MCF 10A (cell line): ENCODE results near the gene SETD3. TPM values are rescaled to one million over a fixed set of nuclear protein-coding genes. Genes with fewer than 3 reads are reported as not detected.

Source experiments
- BruUV-seq: library from RNA; stranded (reverse); fragments of 400-500 nt; replicated peaks from 2 replicates; lab custom pipeline; 2021; lab: Mats Ljungman, UMichigan
- CTCF ChIA-PET: fragments of 300-600 bp; sonication (Branson Sonifier 250); formaldehyde crosslinking; extraction: SDS; loops from one replicate; lab custom pipeline; 2021; ENCODE audit warnings: antibody characterized with exemption, inconsistent platforms; lab: Yijun Ruan, JAX
- POLR2A ChIA-PET: fragments of 300-600, 350-650 bp; sonication (Branson Sonifier 250); formaldehyde crosslinking; extraction: SDS; loops from one replicate; lab custom pipeline; 2020; ENCODE audit warnings: antibody characterized with exemption, inconsistent platforms; lab: Yijun Ruan, JAX
- DNase-seq: peaks from one replicate; pipeline ENCODE4 v3.0.0-alpha.2; 2018; ENCODE audit not compliant: unreplicated experiment
- H3K27ac Mint-ChIP-seq: one replicate; pipeline ENCODE4 v1.8.0; 2022; ENCODE audit warnings: mild to moderate bottlenecking, low read depth, mixed read lengths; ENCODE audit not compliant: unreplicated experiment
- H3K27me3 Mint-ChIP-seq: one replicate; pipeline ENCODE4 v1.8.0; 2022; ENCODE audit warnings: mixed read lengths; ENCODE audit not compliant: insufficient read depth, unreplicated experiment
- H3K36me3 Mint-ChIP-seq: one replicate; pipeline ENCODE4 v1.8.0; 2022; ENCODE audit warnings: mild to moderate bottlenecking, moderate library complexity, mixed read lengths; ENCODE audit not compliant: insufficient read depth, unreplicated experiment
- H3K4me1 Mint-ChIP-seq: one replicate; pipeline ENCODE4 v1.8.0; 2022; ENCODE audit warnings: mixed read lengths; ENCODE audit not compliant: insufficient read depth, unreplicated experiment
- H3K4me3 Mint-ChIP-seq: one replicate; pipeline ENCODE4 v1.8.0; 2022; ENCODE audit warnings: mild to moderate bottlenecking, moderate library complexity, mixed read lengths; ENCODE audit not compliant: unreplicated experiment
- H3K9me3 Mint-ChIP-seq: one replicate; pipeline ENCODE4 v1.8.0; 2022; ENCODE audit warnings: mixed read lengths; ENCODE audit not compliant: unreplicated experiment
- intact Hi-C: fragments of 100-400 bp; cut with micrococcal nuclease; formaldehyde crosslinking; loops from 2 replicates; pipeline ENCODE4 v1.14.1; 2022
- total RNA-seq: library from RNA; stranded (reverse); gene quantifications from 2 replicates; pipeline ENCODE4 v1.2.3, GENCODE V29; 2022
- TF ChIP-seq, protein P1 (sequence below): fragments of 200-600 bp; IDR thresholded peaks from one replicate; pipeline ENCODE4 v1.8.0; 2022; ENCODE audit warnings: antibody characterized with exemption, mild to moderate bottlenecking; ENCODE audit not compliant: unreplicated experiment

The SETD3 gene
- total RNA-seq, 1 experiment from 2014 or later, result 50.6 TPM

DNA sequence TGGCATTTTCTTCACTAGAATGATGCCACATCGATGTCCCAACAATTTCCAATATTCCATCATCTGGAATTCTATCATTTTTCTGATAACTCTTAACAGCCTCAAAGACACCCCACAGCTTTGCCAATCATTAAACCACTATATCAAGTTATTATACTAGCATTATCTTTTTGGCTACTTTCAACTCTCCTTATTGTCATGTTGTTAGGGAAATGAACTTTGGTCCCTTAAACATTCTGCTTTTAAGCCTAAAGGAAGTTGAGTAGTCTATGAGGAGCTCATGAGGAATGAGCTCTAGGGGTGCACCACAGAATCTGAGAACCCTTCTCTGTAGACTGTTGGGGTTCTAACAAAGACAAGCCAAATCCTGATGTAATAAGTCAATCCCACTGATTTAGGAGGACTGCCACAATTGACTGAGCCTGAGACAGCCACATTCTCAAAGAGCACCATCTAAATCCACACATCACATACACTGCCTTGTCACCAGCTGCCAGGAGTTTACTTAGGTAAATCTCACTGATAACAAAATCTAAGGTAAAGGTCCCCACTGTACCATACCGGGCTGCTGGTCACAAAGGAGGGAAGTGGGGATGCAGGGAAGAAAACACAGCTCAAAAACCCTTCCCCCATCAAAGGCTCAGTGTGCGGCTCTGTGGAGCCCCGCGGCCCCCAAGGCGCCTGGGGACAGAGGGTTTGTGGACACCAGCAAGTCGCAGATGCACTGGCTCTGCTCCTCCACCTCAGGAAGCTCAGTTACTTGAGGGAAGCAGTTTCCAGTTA, 58.2 kb downstream of the SETD3 start:
- POLR2A ChIA-PET, result interaction anchor here (0.6 kb wide), 1 partner anchor 58 kb away, joined by 3 read pairs; the partner anchor contains the start of gene SETD3
- Mint-ChIP-seq H3K4me3 (no peak overlapping the region), H3K27ac (no peak overlapping the region), H3K9me3 (no peaks in the 10 kb centered on the region), H3K36me3 (peaks cover 7% of the 10 kb centered on the region), H3K27me3 (no peaks in the 10 kb centered on the region), H3K4me1 (no peaks in the 10 kb centered on the region)
- intact Hi-C loops, result no loop called here
- CTCF ChIA-PET, result interaction anchor here (0.6 to 1.9 kb wide), 4 partner anchors 9 to 796 kb away, joined by 3 to 6 read pairs (median 4); no protein-coding TSS in a partner anchor
- TF ChIP-seq, protein P1, sequence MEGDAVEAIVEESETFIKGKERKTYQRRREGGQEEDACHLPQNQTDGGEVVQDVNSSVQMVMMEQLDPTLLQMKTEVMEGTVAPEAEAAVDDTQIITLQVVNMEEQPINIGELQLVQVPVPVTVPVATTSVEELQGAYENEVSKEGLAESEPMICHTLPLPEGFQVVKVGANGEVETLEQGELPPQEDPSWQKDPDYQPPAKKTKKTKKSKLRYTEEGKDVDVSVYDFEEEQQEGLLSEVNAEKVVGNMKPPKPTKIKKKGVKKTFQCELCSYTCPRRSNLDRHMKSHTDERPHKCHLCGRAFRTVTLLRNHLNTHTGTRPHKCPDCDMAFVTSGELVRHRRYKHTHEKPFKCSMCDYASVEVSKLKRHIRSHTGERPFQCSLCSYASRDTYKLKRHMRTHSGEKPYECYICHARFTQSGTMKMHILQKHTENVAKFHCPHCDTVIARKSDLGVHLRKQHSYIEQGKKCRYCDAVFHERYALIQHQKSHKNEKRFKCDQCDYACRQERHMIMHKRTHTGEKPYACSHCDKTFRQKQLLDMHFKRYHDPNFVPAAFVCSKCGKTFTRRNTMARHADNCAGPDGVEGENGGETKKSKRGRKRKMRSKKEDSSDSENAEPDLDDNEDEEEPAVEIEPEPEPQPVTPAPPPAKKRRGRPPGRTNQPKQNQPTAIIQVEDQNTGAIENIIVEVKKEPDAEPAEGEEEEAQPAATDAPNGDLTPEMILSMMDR, result no peak
- BruUV-seq, result no TSS peak
- DNase-seq, result no peak

DNA sequence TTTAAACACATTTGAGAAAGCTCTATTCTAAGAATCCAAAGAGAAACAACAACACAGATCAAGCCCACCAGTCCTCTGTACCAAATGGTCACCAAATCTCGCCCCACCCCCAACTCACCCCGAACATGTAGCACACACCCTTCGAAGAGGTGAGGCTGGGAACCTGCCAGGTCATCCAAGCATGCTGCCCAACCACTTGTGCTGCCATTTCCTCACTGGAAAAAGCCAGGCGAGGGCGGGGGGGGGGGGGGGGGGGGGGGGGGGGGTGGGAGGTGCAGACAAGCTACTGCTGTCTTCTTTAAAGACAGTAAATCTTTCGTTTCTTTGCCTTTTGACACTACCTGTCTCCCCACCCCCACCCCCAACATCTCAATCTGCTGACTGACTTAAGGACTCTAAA, 59.9 kb downstream of the SETD3 start:
- Mint-ChIP-seq H3K36me3 (peaks cover 7% of the 10 kb centered on the region), H3K27ac (no peak overlapping the region), H3K4me1 (no peaks in the 10 kb centered on the region), H3K27me3 (no peaks in the 10 kb centered on the region), H3K4me3 (no peak overlapping the region), H3K9me3 (no peaks in the 10 kb centered on the region)
- POLR2A ChIA-PET, result no interaction called here
- TF ChIP-seq, protein P1, result no peak
- DNase-seq, result no peak
- no TSS peak for BruUV-seq
- intact Hi-C loops, result no loop called here
- CTCF ChIA-PET, result interaction anchor here (0.7 to 1.9 kb wide), 3 partner anchors 14 to 101 kb away, joined by 3 to 6 read pairs (median 3); no protein-coding TSS in a partner anchor

DNA sequence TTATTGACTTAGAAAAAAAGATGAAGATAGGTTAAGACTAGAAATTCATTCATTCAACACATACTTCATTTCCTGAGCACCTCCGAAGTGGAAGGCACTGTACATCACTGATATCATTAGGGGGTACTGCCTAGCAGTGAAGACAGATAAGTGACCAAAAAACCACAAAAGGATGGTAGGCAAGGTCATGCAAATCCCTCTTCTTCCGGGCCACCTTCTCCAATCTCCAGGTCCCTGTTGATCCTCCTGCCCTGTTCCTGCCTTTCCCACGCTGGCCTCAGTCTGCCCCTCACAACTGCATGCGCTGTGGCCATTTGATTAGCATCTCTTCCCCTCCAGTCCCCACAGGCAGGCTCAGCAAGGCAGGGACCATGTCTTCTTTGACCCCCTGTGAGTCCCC, 60.8 kb downstream of the SETD3 start:
- Mint-ChIP-seq H3K4me3 (no peak overlapping the region), H3K36me3 (peaks cover 7% of the 10 kb centered on the region), H3K27ac (no peak overlapping the region), H3K4me1 (peaks cover 4% of the 10 kb centered on the region), H3K9me3 (no peaks in the 10 kb centered on the region), H3K27me3 (no peaks in the 10 kb centered on the region)
- intact Hi-C loops, result loop anchor here (10.0 kb wide), 1 partner anchor 1445 kb away; no protein-coding TSS in a partner anchor
- POLR2A ChIA-PET, result interaction anchor here (0.6 kb wide), 1 partner anchor 84 kb away, joined by 3 read pairs; no protein-coding TSS in a partner anchor
- TF ChIP-seq, protein P1, result no peak
- no peak for DNase-seq
- no TSS peak for BruUV-seq
- CTCF ChIA-PET, result interaction anchor here (0.7 to 0.9 kb wide), 2 partner anchors 13 to 15 kb away, joined by 3 read pairs; no protein-coding TSS in a partner anchor

DNA sequence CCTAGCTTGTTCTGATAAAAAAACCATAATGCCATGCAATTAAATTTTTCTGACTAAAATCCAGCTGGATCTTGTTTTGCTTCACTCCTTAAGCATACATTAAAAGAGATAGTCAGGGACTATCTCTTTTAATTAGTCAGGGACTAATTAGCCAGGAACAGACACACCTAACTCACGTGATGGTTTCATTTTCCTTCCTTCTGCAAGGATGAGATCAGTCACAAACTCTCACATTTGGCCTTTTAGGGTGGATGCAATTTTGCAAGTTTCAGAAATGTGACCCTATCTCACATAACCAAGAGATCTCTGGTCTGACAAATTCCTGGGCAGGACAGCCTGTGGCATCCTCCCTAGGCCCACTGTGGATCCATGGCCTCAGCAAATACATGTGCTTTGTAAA, 62.4 kb downstream of the SETD3 start:
- POLR2A ChIA-PET, result no interaction called here
- H3K27ac Mint-ChIP-seq, result no peak overlapping the region

More for the DNA sequence above, 62.4 kb downstream of the SETD3 start:
- Mint-ChIP-seq H3K4me3 (no peak overlapping the region), H3K27me3 (no peaks in the 10 kb centered on the region), H3K4me1 (peaks cover 4% of the 10 kb centered on the region), H3K9me3 (no peaks in the 10 kb centered on the region), H3K36me3 (no peaks in the 10 kb centered on the region)
- DNase-seq, result no peak
- TF ChIP-seq, protein P1, result no peak
- intact Hi-C loops, result loop anchor here (10.0 kb wide), 1 partner anchor 1443 kb away; no protein-coding TSS in a partner anchor
- BruUV-seq, result no TSS peak
- CTCF ChIA-PET, result interaction anchor here (0.6 to 3.1 kb wide), 5 partner anchors 21 to 317 kb away, joined by 3 to 16 read pairs (median 4); no protein-coding TSS in a partner anchor
